Fibroblast of the aortic adventitia (primary cell): ENCODE results near the gene PBX1. TPM values are rescaled to one million over a fixed set of nuclear protein-coding genes. Genes with fewer than 3 reads are reported as not detected.

Experiments used
- DNase-seq: peaks from one replicate; pipeline ENCODE4 v3.0.0-alpha.2; 2010; ENCODE audit warnings: low read depth
- H3K4me3 ChIP-seq: 2 replicates; pipeline ENCODE4 v1.5.1; 2011; ENCODE audit warnings: low read depth, mild to moderate bottlenecking, control low read depth, low read length, moderate library complexity
- total RNA-seq: library from RNA; depleted of rRNA; stranded (reverse); fragments of >200 nt; gene quantifications from 2 replicates; pipeline ENCODE4 v1.2.3, GENCODE V29; 2012; ENCODE audit warnings: low replicate concordance
- TF ChIP-seq, protein P1 (sequence below): IDR thresholded peaks from 2 replicates; pipeline ENCODE4 v1.5.1; 2011; ENCODE audit warnings: mild to moderate bottlenecking, low read length, control low read depth, inconsistent platforms; ENCODE audit not compliant: insufficient read depth

The PBX1 gene
- total RNA-seq, 1 donor, result 95.6 TPM

DNA sequence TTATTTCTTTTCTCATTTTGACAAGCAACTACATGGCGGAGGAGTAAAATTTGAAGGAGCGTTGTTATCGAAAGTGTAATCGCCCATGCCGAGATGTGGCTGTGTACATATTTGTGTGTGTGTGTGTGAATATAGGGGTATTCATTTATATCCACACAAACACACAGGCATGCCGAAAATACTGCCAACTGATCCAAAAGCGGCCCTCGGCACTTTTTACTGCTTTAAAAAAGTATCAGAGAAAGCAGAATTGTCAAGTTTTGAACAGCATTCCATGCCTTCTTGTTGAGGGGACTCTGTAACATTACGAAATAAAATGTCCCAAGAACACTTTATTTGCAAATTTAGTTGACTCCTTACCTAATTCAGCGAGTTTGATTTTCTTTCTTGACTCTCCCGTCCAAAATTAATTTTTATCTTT, 1.1 kb downstream of the PBX1 start:
- peak; percentile 47 for DNase-seq
- peak overlapping the region; percentile 81 for H3K4me3 ChIP-seq
- TF ChIP-seq, protein P1, sequence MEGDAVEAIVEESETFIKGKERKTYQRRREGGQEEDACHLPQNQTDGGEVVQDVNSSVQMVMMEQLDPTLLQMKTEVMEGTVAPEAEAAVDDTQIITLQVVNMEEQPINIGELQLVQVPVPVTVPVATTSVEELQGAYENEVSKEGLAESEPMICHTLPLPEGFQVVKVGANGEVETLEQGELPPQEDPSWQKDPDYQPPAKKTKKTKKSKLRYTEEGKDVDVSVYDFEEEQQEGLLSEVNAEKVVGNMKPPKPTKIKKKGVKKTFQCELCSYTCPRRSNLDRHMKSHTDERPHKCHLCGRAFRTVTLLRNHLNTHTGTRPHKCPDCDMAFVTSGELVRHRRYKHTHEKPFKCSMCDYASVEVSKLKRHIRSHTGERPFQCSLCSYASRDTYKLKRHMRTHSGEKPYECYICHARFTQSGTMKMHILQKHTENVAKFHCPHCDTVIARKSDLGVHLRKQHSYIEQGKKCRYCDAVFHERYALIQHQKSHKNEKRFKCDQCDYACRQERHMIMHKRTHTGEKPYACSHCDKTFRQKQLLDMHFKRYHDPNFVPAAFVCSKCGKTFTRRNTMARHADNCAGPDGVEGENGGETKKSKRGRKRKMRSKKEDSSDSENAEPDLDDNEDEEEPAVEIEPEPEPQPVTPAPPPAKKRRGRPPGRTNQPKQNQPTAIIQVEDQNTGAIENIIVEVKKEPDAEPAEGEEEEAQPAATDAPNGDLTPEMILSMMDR, result no peak

DNA sequence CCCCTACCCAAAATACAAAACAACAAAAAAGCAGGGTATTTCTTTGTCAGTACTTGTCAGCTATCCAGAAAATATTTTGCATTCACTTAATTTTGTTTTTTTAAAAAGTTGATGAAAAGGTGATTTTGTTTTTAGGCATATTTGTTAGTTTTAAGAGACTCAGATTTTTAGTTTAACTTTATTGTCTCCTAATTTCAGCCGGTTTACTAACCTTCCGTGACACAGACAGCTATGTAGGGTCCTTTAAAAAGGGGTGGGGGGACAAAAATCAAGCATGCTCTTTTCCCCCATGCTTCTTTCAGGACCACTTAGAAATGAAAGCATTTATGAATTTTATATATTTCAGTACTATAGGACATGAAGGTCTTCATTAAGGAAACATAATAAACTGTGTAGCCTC, 1.6 kb downstream of the PBX1 start:
- H3K4me3 ChIP-seq, result peak overlapping the region; percentile 81
- TF ChIP-seq, protein P1, result no peak
- DNase-seq, result no peak

DNA sequence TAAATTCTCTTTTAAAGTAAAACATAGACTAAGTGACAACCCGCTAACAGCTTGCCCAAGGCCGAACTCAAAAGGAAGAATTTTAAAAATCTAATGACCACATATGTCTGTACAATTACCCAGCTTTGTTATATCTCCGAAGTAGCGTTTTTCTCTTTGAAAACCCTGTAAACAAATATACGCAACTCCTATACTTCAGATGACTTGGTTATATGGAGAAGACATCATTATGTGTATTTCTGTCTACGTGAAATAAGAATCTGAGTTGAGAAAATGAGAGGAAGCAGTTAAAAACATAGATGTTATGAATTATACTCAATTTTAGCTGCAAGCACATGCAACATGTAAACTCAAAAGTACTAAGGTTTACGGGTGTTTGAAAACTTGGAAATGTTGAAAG, 2.0 kb downstream of the PBX1 start:
- DNase-seq, result peak; percentile 39
- TF ChIP-seq, protein P1, result no peak

DNA sequence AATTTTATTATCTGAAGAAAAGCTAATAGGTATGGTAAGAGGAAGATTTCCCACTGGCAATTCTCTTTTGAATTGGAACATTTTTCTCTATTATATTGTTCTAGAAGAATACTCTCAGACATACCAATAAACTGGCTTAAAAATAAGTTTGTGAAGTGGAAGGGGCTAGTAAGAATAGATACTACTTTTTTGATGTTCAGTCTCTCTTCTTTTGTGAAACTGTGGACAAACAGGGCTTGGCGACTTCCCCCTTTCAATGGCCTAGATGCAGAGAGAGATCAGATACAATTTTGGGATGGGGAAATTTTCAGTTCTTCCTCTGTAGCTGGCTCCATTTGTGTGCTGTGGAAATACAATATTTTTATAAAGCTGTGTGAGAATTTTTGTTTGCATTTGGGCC, 2.5 kb downstream of the PBX1 start:
- DNase-seq, result peak; percentile 44
- TF ChIP-seq, protein P1, result no peak
- H3K4me3 ChIP-seq, result peak overlapping the region; percentile 81

More for the DNA sequence above, 2.0 kb downstream of the PBX1 start:
- peak overlapping the region; percentile 81 for H3K4me3 ChIP-seq

DNA sequence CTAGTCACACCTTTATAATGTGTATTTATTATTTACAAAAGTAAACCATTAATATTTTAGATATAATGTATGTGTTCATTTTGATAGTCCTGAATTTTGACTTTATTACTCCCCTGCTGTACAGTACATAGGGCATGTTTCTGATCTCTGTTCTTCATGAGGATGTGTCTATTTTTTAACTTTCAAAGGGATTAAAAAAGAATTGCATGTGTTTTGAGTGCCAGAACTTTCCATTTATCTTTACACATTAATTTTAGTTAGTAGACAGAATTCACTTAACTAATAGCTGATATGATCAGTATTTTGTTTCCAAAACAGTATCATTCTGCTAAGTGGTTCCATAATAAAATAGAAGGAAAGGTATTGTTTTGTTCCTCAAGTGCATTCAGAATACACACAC, 3.1 kb downstream of the PBX1 start:
- no peak for DNase-seq
- peak overlapping the region; percentile 81 for H3K4me3 ChIP-seq
- TF ChIP-seq, protein P1, result no peak

DNA sequence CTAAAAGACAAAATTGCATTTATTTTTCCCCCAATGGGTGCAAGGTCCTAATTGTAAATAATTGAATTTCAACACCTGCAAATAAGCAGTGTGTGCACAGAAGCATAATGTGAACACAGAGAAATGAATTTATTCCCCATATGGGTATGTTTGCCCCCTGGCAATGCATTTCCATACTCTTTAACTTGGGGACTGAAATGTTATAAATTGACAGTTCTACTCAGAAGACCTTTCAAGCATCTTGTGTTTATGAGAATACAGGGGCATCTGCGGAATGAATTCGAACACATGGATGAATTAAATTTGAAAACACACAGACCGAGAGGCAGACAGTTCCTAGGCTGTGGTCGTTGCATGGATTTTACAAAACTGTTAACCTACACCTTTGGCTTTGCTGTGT, 3.5 kb downstream of the PBX1 start:
- TF ChIP-seq, protein P1, result no peak
- peak overlapping the region; percentile 81 for H3K4me3 ChIP-seq
- DNase-seq, result no peak

DNA sequence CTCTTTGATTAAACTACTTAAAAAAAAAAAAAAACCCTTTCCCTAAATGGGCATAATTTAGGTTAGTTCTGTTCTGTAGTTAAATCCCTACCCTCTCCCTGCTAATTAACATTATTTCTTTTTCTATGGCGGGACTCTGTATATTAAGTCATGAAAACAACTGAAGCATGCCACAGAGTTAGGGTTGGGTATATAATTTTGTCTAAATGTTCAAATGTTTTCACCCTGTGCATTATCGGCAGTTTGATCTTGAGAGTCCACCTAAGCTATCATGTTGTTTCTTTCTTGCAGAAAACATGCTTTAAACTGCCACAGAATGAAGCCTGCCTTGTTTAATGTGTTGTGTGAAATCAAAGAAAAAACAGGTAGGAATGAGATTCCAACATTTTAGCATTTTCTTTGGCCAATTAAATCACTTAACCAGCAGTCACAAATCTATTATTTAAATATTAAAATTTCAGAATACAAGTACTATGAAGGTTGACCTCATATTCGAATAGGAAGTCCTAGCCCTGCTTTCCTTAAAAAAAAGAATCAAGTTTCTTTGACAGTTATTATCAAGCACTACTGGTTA, 4.0 kb downstream of the PBX1 start:
- TF ChIP-seq, protein P1, result no peak
- no peak for DNase-seq
- H3K4me3 ChIP-seq, result peak overlapping the region; percentile 81
